HEK293 (cell line): ENCODE data around the gene SYNE1.

Source experiments
- CTCF ChIA-PET: fragments of 350-600 bp; formaldehyde crosslinking; extraction: SDS; loops from one replicate; lab custom pipeline; 2021; ENCODE audit warnings: antibody characterized with exemption; lab: Yijun Ruan, JAX
- POLR2A ChIA-PET: fragments of 300-600 bp; formaldehyde crosslinking; extraction: SDS; loops from one replicate; lab custom pipeline; 2020; ENCODE audit warnings: antibody characterized with exemption, inconsistent platforms; lab: Yijun Ruan, JAX
- H3K27ac ChIP-seq: fragments of 200-500 bp; sonication (Bioruptor generic); 2 replicates; pipeline ENCODE4 v1.5.1; 2014; ENCODE audit warnings: low read depth, low read length, control low read depth, inconsistent platforms; ENCODE audit errors: extremely low read depth
- H3K36me3 ChIP-seq, 2 experiments: fragments of 200-500 bp in 1 of 2; sonication (Bioruptor generic) in 1 of 2; 1 replicate in 1 of 2; 2 replicates in 1 of 2; pipeline ENCODE4 v1.5.1; 2014 to 2017; ENCODE audit warnings: inconsistent platforms in 2 of 2, low read length in 2 of 2; ENCODE audit not compliant: control insufficient read depth in 2 of 2, insufficient read depth in 1 of 2
- H3K4me1 ChIP-seq: fragments of 200-500 bp; sonication (Bioruptor generic); 2 replicates; pipeline ENCODE4 v1.5.1; 2014; ENCODE audit warnings: mild to moderate bottlenecking, low read length, inconsistent platforms; ENCODE audit not compliant: control insufficient read depth, insufficient read depth
- H3K4me3 ChIP-seq: 2 replicates; pipeline ENCODE4 v1.5.1; 2011; ENCODE audit warnings: low read depth, mild to moderate bottlenecking, control low read depth, low read length, moderate library complexity
- H3K9me3 ChIP-seq: fragments of 200-500 bp; sonication (Bioruptor generic); 2 replicates; pipeline ENCODE4 v1.5.1; 2014; ENCODE audit warnings: low read depth, low read length, inconsistent platforms; ENCODE audit not compliant: control insufficient read depth, insufficient read depth
- BCL11A ChIP-seq: fragments of 450-650 bp; formaldehyde crosslinking; IDR thresholded peaks from 2 replicates; pipeline ENCODE4 v1.5.1; 2016; ENCODE audit warnings: low read depth, missing biosample characterization, missing genetic modification characterization
- KLF16 ChIP-seq: fragments of 450-650 bp; formaldehyde crosslinking; IDR thresholded peaks from 2 replicates; pipeline ENCODE4 v1.5.1; 2017; ENCODE audit warnings: missing biosample characterization, missing genetic modification characterization
- MYNN ChIP-seq: fragments of 450-650 bp; formaldehyde crosslinking; IDR thresholded peaks from 2 replicates; pipeline ENCODE4 v1.5.1; 2016; ENCODE audit warnings: missing biosample characterization, missing genetic modification characterization, borderline replicate concordance
- REPIN1 ChIP-seq: fragments of 450-650 bp; formaldehyde crosslinking; IDR thresholded peaks from 2 replicates; pipeline ENCODE4 v1.5.1; 2017; ENCODE audit warnings: missing biosample characterization, missing genetic modification characterization, low read depth
- TCF7L2 ChIP-seq: IDR thresholded peaks from 2 replicates; pipeline ENCODE4 v1.6.1; 2011; ENCODE audit warnings: low read depth, mild to moderate bottlenecking, inconsistent platforms, low read length, moderate library complexity, borderline replicate concordance
- WT1 ChIP-seq: fragments of 450-650 bp; formaldehyde crosslinking; IDR thresholded peaks from 2 replicates; pipeline ENCODE4 v1.5.1; 2016; ENCODE audit warnings: missing biosample characterization, missing genetic modification characterization
- ZBTB21 ChIP-seq: fragments of 450-650 bp; formaldehyde crosslinking; IDR thresholded peaks from 2 replicates; pipeline ENCODE4 v1.5.1; 2017; ENCODE audit warnings: missing biosample characterization, missing genetic modification characterization
- ZBTB8A ChIP-seq: fragments of 450-650 bp; formaldehyde crosslinking; IDR thresholded peaks from 2 replicates; pipeline ENCODE4 v1.5.1; 2016; ENCODE audit warnings: missing biosample characterization, missing genetic modification characterization
- ZFHX2 ChIP-seq: fragments of 450-650 bp; formaldehyde crosslinking; conservative IDR thresholded peaks from 2 replicates; pipeline ENCODE4 v1.5.1; 2016; ENCODE audit warnings: missing biosample characterization, missing genetic modification characterization
- ZFP69B ChIP-seq: fragments of 450-650 bp; formaldehyde crosslinking; IDR thresholded peaks from 2 replicates; pipeline ENCODE4 v1.5.1; 2016; ENCODE audit warnings: missing biosample characterization, missing genetic modification characterization
- ZNF274 ChIP-seq, 2 experiments: fragments of 200-500 bp in 1 of 2; fragments of 450-650 bp in 1 of 2; sonication (Bioruptor generic) in 1 of 2; formaldehyde crosslinking in 1 of 2; IDR thresholded peaks; 2 replicates each; pipeline versions ENCODE4 v1.5.1 to v1.6.1; 2014 to 2016; ENCODE audit warnings: borderline replicate concordance in 1 of 2, inconsistent platforms in 1 of 2, low read length in 1 of 2, missing biosample characterization in 1 of 2, missing genetic modification characterization in 1 of 2
- ZNF280D ChIP-seq: fragments of 450-650 bp; formaldehyde crosslinking; IDR thresholded peaks from 2 replicates; pipeline ENCODE4 v1.5.1; 2016; ENCODE audit warnings: missing biosample characterization, missing genetic modification characterization
- ZNF292 ChIP-seq: fragments of 450-650 bp; formaldehyde crosslinking; IDR thresholded peaks from 2 replicates; pipeline ENCODE4 v1.5.1; 2016; ENCODE audit warnings: low read depth, missing biosample characterization, missing genetic modification characterization, borderline replicate concordance
- ZNF398 ChIP-seq: fragments of 450-650 bp; formaldehyde crosslinking; IDR thresholded peaks from 2 replicates; pipeline ENCODE4 v1.5.1; 2017; ENCODE audit warnings: missing biosample characterization, missing genetic modification characterization
- ZSCAN30 ChIP-seq: fragments of 450-650 bp; IDR thresholded peaks from 2 replicates; pipeline ENCODE4 v1.5.1; 2018; ENCODE audit warnings: missing biosample characterization, mild to moderate bottlenecking, missing genetic modification characterization, moderate library complexity
- TF ChIP-seq, protein P1 (sequence below): fragments of 450-650 bp; formaldehyde crosslinking; IDR thresholded peaks from 2 replicates; pipeline ENCODE4 v1.5.1; 2016; ENCODE audit warnings: missing biosample characterization, missing genetic modification characterization

Gene SYNE1

DNA sequence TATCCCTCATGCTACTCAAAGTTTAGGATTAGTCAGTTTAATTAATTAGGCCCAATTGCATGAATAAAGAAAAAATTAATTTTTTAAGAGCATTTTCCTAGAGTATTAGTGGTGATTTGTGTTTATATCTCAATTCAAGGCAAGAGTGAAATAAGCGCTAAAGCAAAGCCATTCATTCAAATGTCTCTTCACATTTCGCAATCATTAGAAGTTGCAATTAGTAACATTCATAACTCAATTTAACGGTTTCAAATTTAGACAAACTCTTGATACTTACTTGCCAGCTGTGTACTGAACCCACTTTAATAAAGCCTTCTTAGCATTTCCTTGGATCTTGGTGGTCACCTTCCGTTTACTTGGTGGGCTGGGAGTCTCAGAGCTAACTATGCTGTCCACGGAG lies 127.2 kb downstream of the SYNE1 start:
- no peaks in the 10 kb centered on the region for H3K36me3 ChIP-seq
- H3K4me1 ChIP-seq = no peaks in the 10 kb centered on the region
- H3K27ac ChIP-seq = no peak overlapping the region
- POLR2A ChIA-PET = no interaction called here
- TF ChIP-seq MYNN (tag by site-specific recombination) (no peak), ZBTB21 (tag by site-specific recombination) (no peak), ZFP69B (tag by site-specific recombination) (no peak), ZNF398 (tag by site-specific recombination) (no peak), ZNF274 (IDR thresholded peaks at IDR 0.05; ENCODE audit: low read length) (no peak), ZNF274 (tag by site-specific recombination; IDR thresholded peaks at IDR 0.05; ENCODE audit: borderline replicate concordance) (no peak), TCF7L2 (no peak), REPIN1 (tag by site-specific recombination) (no peak), KLF16 (no peak), ZNF280D (tag by site-specific recombination) (no peak), ZSCAN30 (tag by site-specific recombination) (no peak), ZNF292 (tag by site-specific recombination) (no peak), ZBTB8A (tag by site-specific recombination) (no peak)
- TF ChIP-seq, protein P1, sequence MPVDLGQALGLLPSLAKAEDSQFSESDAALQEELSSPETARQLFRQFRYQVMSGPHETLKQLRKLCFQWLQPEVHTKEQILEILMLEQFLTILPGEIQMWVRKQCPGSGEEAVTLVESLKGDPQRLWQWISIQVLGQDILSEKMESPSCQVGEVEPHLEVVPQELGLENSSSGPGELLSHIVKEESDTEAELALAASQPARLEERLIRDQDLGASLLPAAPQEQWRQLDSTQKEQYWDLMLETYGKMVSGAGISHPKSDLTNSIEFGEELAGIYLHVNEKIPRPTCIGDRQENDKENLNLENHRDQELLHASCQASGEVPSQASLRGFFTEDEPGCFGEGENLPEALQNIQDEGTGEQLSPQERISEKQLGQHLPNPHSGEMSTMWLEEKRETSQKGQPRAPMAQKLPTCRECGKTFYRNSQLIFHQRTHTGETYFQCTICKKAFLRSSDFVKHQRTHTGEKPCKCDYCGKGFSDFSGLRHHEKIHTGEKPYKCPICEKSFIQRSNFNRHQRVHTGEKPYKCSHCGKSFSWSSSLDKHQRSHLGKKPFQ (tag by site-specific recombination) = no peak
- CTCF ChIA-PET = interaction anchor here (1.7 kb wide), 1 partner anchor 161 kb away, joined by 7 read pairs; no protein-coding TSS in a partner anchor
- H3K4me3 ChIP-seq = no peak overlapping the region
- no peaks in the 10 kb centered on the region for H3K9me3 ChIP-seq

GRCh38 chr6:152508477-152508876 lies 128.7 kb downstream of the SYNE1 start:
- TF ChIP-seq WT1 (tag by site-specific recombination) (no peak), ZFHX2 (tag by site-specific recombination) (no peak), TCF7L2 (no peak), BCL11A (tag by site-specific recombination) (no peak)
- Histone ChIP-seq H3K9me3 (no peaks in the 10 kb centered on the region), H3K36me3 (no peaks in the 10 kb centered on the region), H3K4me3 (no peak overlapping the region), H3K4me1 (no peaks in the 10 kb centered on the region), H3K27ac (no peak overlapping the region)
- ChIA-PET POLR2A (no interaction called here), CTCF (interaction anchor here (0.9 kb wide), 1 partner anchor 22 kb away, joined by 3 read pairs; no protein-coding TSS in a partner anchor)
